DOHH2 (cell line): ENCODE data around the gene ISL2.

ENCODE experiments used
- CTCF ChIP-seq: fragments of 200-600 bp; sonication (generic); IDR thresholded peaks from one replicate; pipeline ENCODE4 v1.5.1; 2014; ENCODE audit warnings: antibody characterized with exemption, mild to moderate bottlenecking, low read depth, low read length; ENCODE audit not compliant: poor library complexity, severe bottlenecking
- EZH2phosphoT487 ChIP-seq: fragments of 200-600 bp; sonication (generic); IDR thresholded peaks from 2 replicates; pipeline ENCODE4 v1.6.1; 2017; ENCODE audit warnings: borderline replicate concordance, mild to moderate bottlenecking, antibody characterized with exemption, low read length, moderate library complexity, mixed read lengths

- TF ChIP-seq CTCF (no peak), EZH2phosphoT487 (no peak)
Measured at GRCh38 chr15:76321171-76321570, 15.4 kb upstream of the ISL2 start.
